ENCODE data around the gene MED27. TPM values are rescaled to one million over a fixed set of nuclear protein-coding genes. Genes with fewer than 3 reads are reported as not detected.
A peak's percentile ranks its signal among the peaks of the same experiment; 100 is the strongest.

MED27 gene
- total and polyA plus RNA-seq, 2 experiments from 2014 or later = 17.2 to 32.1 TPM

GRCh38 chr9:132087438-132088030, 7.9 kb upstream of the MED27 start:
- WGBS (ENCODE audit: low lambda C conversion rate, missing lambda C conversion rate) = 92% methylated on average over 7 of the region's 7 CpGs
- Histone ChIP-seq H3K27ac (no peak overlapping the region), H2AFZ (no peak overlapping the region), H3K36me3 (replicated peaks; ENCODE audit: insufficient read depth, low read depth) (no peaks in the 10 kb centered on the region), H4K20me1 (ENCODE audit: insufficient read depth, poor library complexity, severe bottlenecking) (no peaks in the 10 kb centered on the region), H3K4me2 (no peak overlapping the region), H3K27me3 (no peaks in the 10 kb centered on the region), H3K4me1 (ENCODE audit: insufficient read depth) (no peaks in the 10 kb centered on the region), H3K9me2 (replicated peaks; ENCODE audit: insufficient read depth) (no peaks in the 10 kb centered on the region), H3K79me2 (no peaks in the 10 kb centered on the region), H3K9me3 (ENCODE audit: low read depth) (no peaks in the 10 kb centered on the region), H3K4me3 (no peak overlapping the region)
- DNase-seq (ENCODE audit: low spot score) = no peak
- no peak for TF ChIP-seq EZH2phosphoT487 (IDR thresholded peaks at IDR 0.05; ENCODE audit: low read depth, severe bottlenecking, unreplicated experiment)
- TF ChIP-seq EZH2 (IDR thresholded peaks at IDR 0.05; ENCODE audit: borderline replicate concordance) = no peak
- TF ChIP-seq CTCF (IDR thresholded peaks at IDR 0.05; ENCODE audit: poor library complexity) = no peak

GRCh38 chr9:132082188-132082587, 2.5 kb upstream of the MED27 start:
- Histone ChIP-seq H3K27ac (no peak overlapping the region), H2AFZ (no peak overlapping the region), H3K9me2 (replicated peaks; ENCODE audit: insufficient read depth) (no peaks in the 10 kb centered on the region), H3K4me3 (no peak overlapping the region), H3K9me3 (ENCODE audit: low read depth) (no peaks in the 10 kb centered on the region), H3K36me3 (replicated peaks; ENCODE audit: insufficient read depth, low read depth) (no peaks in the 10 kb centered on the region), H3K4me1 (ENCODE audit: insufficient read depth) (peaks cover 8% of the 10 kb centered on the region), H4K20me1 (ENCODE audit: insufficient read depth, poor library complexity, severe bottlenecking) (no peaks in the 10 kb centered on the region), H3K4me2 (no peak overlapping the region), H3K27me3 (no peaks in the 10 kb centered on the region), H3K79me2 (peaks cover 23% of the 10 kb centered on the region)
- TF ChIP-seq EZH2 (IDR thresholded peaks at IDR 0.05; ENCODE audit: borderline replicate concordance) = no peak
- WGBS (ENCODE audit: low lambda C conversion rate, missing lambda C conversion rate) = 76% methylated on average over 5 of the region's 5 CpGs
- no peak for DNase-seq (ENCODE audit: low spot score)

GRCh38 chr9:132078699-132079356, 839 bp downstream of the MED27 start:
- peak overlapping the region; percentile 72 for H3K27ac ChIP-seq
- H3K79me2 ChIP-seq = peaks cover 57% of the 10 kb centered on the region
- H4K20me1 ChIP-seq (ENCODE audit: insufficient read depth, poor library complexity, severe bottlenecking) = no peaks in the 10 kb centered on the region
- peak overlapping the region; percentile 91 for H3K4me2 ChIP-seq
- TF ChIP-seq CTCF (IDR thresholded peaks at IDR 0.05; ENCODE audit: poor library complexity) = no peak
- no peak for TF ChIP-seq EZH2 (IDR thresholded peaks at IDR 0.05; ENCODE audit: borderline replicate concordance)
- no peak for TF ChIP-seq EZH2phosphoT487 (IDR thresholded peaks at IDR 0.05; ENCODE audit: low read depth, severe bottlenecking, unreplicated experiment)
- no peaks in the 10 kb centered on the region for H3K27me3 ChIP-seq
- H3K4me1 ChIP-seq (ENCODE audit: insufficient read depth) = peaks cover 8% of the 10 kb centered on the region
- H3K4me3 ChIP-seq = peak overlapping the region; percentile 88
- H3K9me3 ChIP-seq (ENCODE audit: low read depth) = no peaks in the 10 kb centered on the region
- 10% methylated on average over 12 of the region's 12 CpGs for WGBS (ENCODE audit: low lambda C conversion rate, missing lambda C conversion rate)
- DNase-seq (ENCODE audit: low spot score) = peak; percentile 19
- no peaks in the 10 kb centered on the region for H3K9me2 ChIP-seq (replicated peaks; ENCODE audit: insufficient read depth)
- peak overlapping the region; percentile 40 for H2AFZ ChIP-seq
- H3K36me3 ChIP-seq (replicated peaks; ENCODE audit: insufficient read depth, low read depth) = no peaks in the 10 kb centered on the region

GRCh38 chr9:132077881-132078698, 1.6 kb downstream of the MED27 start:
- no peak overlapping the region for H3K27ac ChIP-seq
- no peaks in the 10 kb centered on the region for H3K9me2 ChIP-seq (replicated peaks; ENCODE audit: insufficient read depth)
- no peaks in the 10 kb centered on the region for H3K9me3 ChIP-seq (ENCODE audit: low read depth)
- peak overlapping the region; percentile 88 for H3K4me3 ChIP-seq
- no peak for DNase-seq (ENCODE audit: low spot score)
- no peaks in the 10 kb centered on the region for H3K27me3 ChIP-seq
- no peak for TF ChIP-seq EZH2phosphoT487 (IDR thresholded peaks at IDR 0.05; ENCODE audit: low read depth, severe bottlenecking, unreplicated experiment)
- no peak for TF ChIP-seq EZH2 (IDR thresholded peaks at IDR 0.05; ENCODE audit: borderline replicate concordance)
- TF ChIP-seq CTCF (IDR thresholded peaks at IDR 0.05; ENCODE audit: poor library complexity) = no peak
- H3K79me2 ChIP-seq = peaks cover 64% of the 10 kb centered on the region
- no peak overlapping the region for H2AFZ ChIP-seq
- 78% methylated on average over 10 of the region's 10 CpGs for WGBS (ENCODE audit: low lambda C conversion rate, missing lambda C conversion rate)
- peaks cover 4% of the 10 kb centered on the region for H4K20me1 ChIP-seq (ENCODE audit: insufficient read depth, poor library complexity, severe bottlenecking)
- H3K4me2 ChIP-seq = peak overlapping the region; percentile 91
- H3K36me3 ChIP-seq (replicated peaks; ENCODE audit: insufficient read depth, low read depth) = no peaks in the 10 kb centered on the region
- H3K4me1 ChIP-seq (ENCODE audit: insufficient read depth) = peaks cover 8% of the 10 kb centered on the region

All from hepatocyte (in vitro differentiated cells).